ENCODE data around the gene PGRMC1.
"Not testable (repeated sequence)": the region's sequence is repeated elsewhere in the genome, so short reads cannot be mapped to it uniquely, and the experiment has no call there.

PGRMC1 gene

DNA sequence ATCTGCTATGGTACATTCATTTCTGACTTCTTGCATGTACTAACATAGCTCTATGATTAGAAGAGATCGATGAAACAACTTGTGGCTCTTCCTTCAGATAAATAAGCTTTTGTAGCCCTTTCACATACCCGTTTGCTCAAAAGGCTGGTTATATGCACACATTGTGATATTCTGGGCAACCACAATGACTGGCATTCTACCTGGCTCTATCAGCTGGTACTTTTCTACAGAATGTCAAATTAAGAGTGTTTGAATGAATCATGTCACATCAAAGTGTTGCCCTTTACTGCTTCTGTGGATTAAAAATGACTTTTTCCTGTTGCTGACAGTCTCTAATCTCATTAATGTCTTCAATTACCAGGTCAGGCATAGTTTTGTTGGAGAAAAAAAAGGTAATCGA lies 11.6 kb downstream of the PGRMC1 start:
- no peak overlapping the region for H3K27ac ChIP-seq
- no peaks in the 10 kb centered on the region for H3K4me1 ChIP-seq (ENCODE audit: control insufficient read depth in 1 of 2, insufficient read depth in 1 of 2, low read depth in 1 of 2, low read length in 1 of 2)
- no peak overlapping the region for H3K4me3 ChIP-seq (ENCODE audit: low read depth in 1 of 2, low read length in 1 of 2)
- H3K9me3 ChIP-seq: no peaks in the 10 kb centered on the region
- H3K27me3 ChIP-seq: no peaks in the 10 kb centered on the region
- no peaks in the 10 kb centered on the region for H3K36me3 ChIP-seq
- TF ChIP-seq CTCF (IDR thresholded peaks at IDR 0.05): no peak

DNA sequence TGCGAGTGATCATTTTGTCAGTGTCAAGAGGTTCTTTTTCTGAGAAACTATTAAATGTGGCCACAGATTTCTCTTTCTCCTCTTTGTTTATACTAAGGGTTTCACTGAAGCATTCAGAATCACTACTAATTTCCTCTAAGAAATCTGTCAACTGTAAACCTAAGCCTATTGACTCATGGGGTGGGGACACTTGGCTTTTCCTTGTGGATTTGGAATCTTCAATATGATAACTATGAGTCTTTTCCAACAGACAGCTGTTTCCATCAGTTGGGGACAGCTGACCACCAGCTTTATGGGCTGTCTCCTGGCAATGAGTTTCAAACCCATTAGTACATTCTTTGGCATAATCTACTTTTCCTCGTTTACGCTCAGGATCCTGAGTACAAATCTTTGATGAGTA lies 13.8 kb downstream of the PGRMC1 start:
- Histone ChIP-seq H3K9me3 (no peaks in the 10 kb centered on the region), H3K27ac (no peak overlapping the region), H3K36me3 (no peaks in the 10 kb centered on the region), H3K4me3 (ENCODE audit: low read depth in 1 of 2, low read length in 1 of 2) (no peak overlapping the region), H3K4me1 (ENCODE audit: control insufficient read depth in 1 of 2, insufficient read depth in 1 of 2, low read depth in 1 of 2, low read length in 1 of 2) (no peaks in the 10 kb centered on the region), H3K27me3 (no peaks in the 10 kb centered on the region)
- no peak for TF ChIP-seq CTCF (IDR thresholded peaks at IDR 0.05)

DNA sequence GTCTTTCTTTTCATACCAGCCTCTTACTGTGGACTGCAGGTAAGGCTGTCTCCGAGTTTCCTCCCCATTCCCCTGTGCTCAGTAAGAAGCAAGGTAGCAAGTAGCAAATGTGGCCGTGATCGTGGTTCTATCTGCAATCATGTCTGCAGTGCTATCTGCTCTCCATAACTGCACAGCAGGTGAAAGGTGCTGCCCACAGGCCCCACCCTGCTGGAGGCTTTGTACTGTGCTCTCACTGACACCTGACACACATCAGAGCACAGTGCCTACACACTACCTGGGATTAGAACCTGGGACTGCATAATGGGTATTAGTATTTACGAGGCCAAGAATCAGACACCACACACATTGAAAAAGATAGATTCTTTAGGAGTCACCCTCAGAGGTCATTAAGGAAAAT lies 15.3 kb downstream of the PGRMC1 start:
- Histone ChIP-seq H3K36me3 (no peaks in the 10 kb centered on the region), H3K4me3 (ENCODE audit: low read depth in 1 of 2, low read length in 1 of 2) (no peak overlapping the region), H3K9me3 (no peaks in the 10 kb centered on the region), H3K27me3 (no peaks in the 10 kb centered on the region), H3K4me1 (ENCODE audit: control insufficient read depth in 1 of 2, insufficient read depth in 1 of 2, low read depth in 1 of 2, low read length in 1 of 2) (no peaks in the 10 kb centered on the region), H3K27ac (no peak overlapping the region)
- no peak for TF ChIP-seq CTCF (IDR thresholded peaks at IDR 0.05)

- Histone ChIP-seq H3K4me1 (ENCODE audit: control insufficient read depth in 1 of 2, insufficient read depth in 1 of 2, low read depth in 1 of 2, low read length in 1 of 2) (no peaks in the 10 kb centered on the region), H3K27ac (no peak overlapping the region), H3K36me3 (no peaks in the 10 kb centered on the region), H3K4me3 (ENCODE audit: low read depth in 1 of 2, low read length in 1 of 2) (no peak overlapping the region), H3K9me3 (no peaks in the 10 kb centered on the region), H3K27me3 (no peaks in the 10 kb centered on the region)
- no peak for TF ChIP-seq CTCF (IDR thresholded peaks at IDR 0.05)
Measured at GRCh38 chrX:119252716-119253115, 16.6 kb downstream of the PGRMC1 start.

DNA sequence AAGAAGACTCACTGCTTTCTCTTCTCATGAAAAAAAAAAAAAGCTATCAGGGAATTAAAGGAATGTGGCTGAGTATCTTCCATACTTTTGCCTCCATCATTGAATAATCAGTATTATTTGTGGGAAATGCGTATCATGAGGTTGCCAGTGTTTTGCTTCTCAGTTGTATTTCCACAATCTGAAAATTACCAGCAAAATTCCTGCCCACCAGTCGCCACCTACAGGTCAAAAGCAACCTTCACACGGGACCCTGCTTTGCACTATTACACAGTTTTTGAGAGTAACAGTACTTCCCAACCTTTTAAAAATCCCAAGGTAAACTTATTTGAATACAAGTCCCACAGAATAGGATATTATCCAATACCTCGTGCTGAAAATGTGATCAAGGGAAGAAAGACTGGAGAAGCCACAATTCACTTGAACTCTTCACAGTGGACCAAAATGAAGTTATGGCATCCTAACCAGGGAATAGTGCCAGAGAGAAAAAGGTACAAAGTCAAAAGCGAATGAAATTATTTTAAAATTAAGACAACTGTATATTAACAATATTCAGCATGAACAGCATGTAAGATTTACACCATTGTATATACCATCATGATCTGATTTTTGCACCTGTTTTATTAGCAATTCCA lies 30.4 kb downstream of the PGRMC1 start:
- H3K9me3 ChIP-seq: no peaks in the 10 kb centered on the region
- H3K4me3 ChIP-seq (ENCODE audit: low read depth in 1 of 2, low read length in 1 of 2): no peak overlapping the region
- H3K4me1 ChIP-seq (ENCODE audit: control insufficient read depth in 1 of 2, insufficient read depth in 1 of 2, low read depth in 1 of 2, low read length in 1 of 2): no peaks in the 10 kb centered on the region
- no peaks in the 10 kb centered on the region for H3K36me3 ChIP-seq
- no peak for TF ChIP-seq CTCF (IDR thresholded peaks at IDR 0.05)
- H3K27me3 ChIP-seq: peaks cover 29% of the 10 kb centered on the region
- H3K27ac ChIP-seq: no peak overlapping the region

GRCh38 chrX:119267115-119267514 lies 31.0 kb downstream of the PGRMC1 start:
- H3K9me3 ChIP-seq; H3K36me3 ChIP-seq; H3K4me3 ChIP-seq (ENCODE audit: low read depth in 1 of 2, low read length in 1 of 2); H3K27ac ChIP-seq; H3K4me1 ChIP-seq (ENCODE audit: control insufficient read depth in 1 of 2, insufficient read depth in 1 of 2, low read depth in 1 of 2, low read length in 1 of 2): not testable (repeated sequence)
- peaks cover 31% of the 10 kb centered on the region for H3K27me3 ChIP-seq
